Astrocyte (in vitro differentiated cells and primary cell): ENCODE data around the gene USP54. TPM values are rescaled to one million over a fixed set of nuclear protein-coding genes. Genes with fewer than 3 reads are reported as not detected.

Source experiments
- DNase-seq: peaks from one replicate; pipeline ENCODE4 v3.0.0-alpha.2; 2010; ENCODE audit warnings: low read depth
- FAIRE-seq: peaks from 2 replicates; lab custom pipeline; 2011; peaks lifted over from hg19 to GRCh38; lab: Jason Lieb, UNC
- H2AFZ ChIP-seq: 2 replicates; pipeline ENCODE4 v1.6.0; 2012; ENCODE audit warnings: low read depth, low read length, inconsistent platforms
- H3K27ac ChIP-seq: 2 replicates; pipeline ENCODE4 v1.5.1; 2011; ENCODE audit warnings: low read depth, low read length, inconsistent platforms
- H3K27me3 ChIP-seq: 2 replicates; pipeline ENCODE4 v1.6.0; 2011; ENCODE audit warnings: low read length, inconsistent platforms; ENCODE audit not compliant: insufficient read depth
- H3K36me3 ChIP-seq: 2 replicates; pipeline ENCODE4 v1.5.1; 2011; ENCODE audit warnings: low read length, inconsistent platforms; ENCODE audit not compliant: insufficient read depth
- H3K4me1 ChIP-seq: 2 replicates; pipeline ENCODE4 v1.5.1; 2011; ENCODE audit warnings: low read length, inconsistent platforms; ENCODE audit not compliant: insufficient read depth
- H3K4me2 ChIP-seq: 2 replicates; pipeline ENCODE4 v1.6.0; 2012; ENCODE audit warnings: low read length, inconsistent platforms
- H3K4me3 ChIP-seq: 2 replicates; pipeline ENCODE4 v1.5.1; 2011; ENCODE audit warnings: low read depth, mild to moderate bottlenecking, low read length, inconsistent platforms; ENCODE audit not compliant: insufficient read depth
- H3K79me2 ChIP-seq: 2 replicates; pipeline ENCODE4 v1.6.0; 2012; ENCODE audit warnings: mild to moderate bottlenecking, low read length, inconsistent platforms; ENCODE audit not compliant: insufficient read depth
- H3K9ac ChIP-seq: 2 replicates; pipeline ENCODE4 v1.6.0; 2012; ENCODE audit warnings: mild to moderate bottlenecking, low read length, inconsistent platforms
- H3K9me3 ChIP-seq: 2 replicates; pipeline ENCODE4 v1.5.1; 2012; ENCODE audit warnings: low read depth, mild to moderate bottlenecking, low read length, inconsistent platforms; ENCODE audit not compliant: insufficient read depth
- H4K20me1 ChIP-seq: 2 replicates; pipeline ENCODE4 v1.6.0; 2012; ENCODE audit warnings: low read length, inconsistent platforms; ENCODE audit not compliant: insufficient read depth
- H3K27ac Mint-ChIP-seq: one replicate; pipeline ENCODE4 v1.8.0; 2021; ENCODE audit warnings: mild to moderate bottlenecking, mixed read lengths; ENCODE audit not compliant: unreplicated experiment
- H3K27me3 Mint-ChIP-seq: one replicate; pipeline ENCODE4 v1.8.0; 2021; ENCODE audit warnings: low read depth, mixed read lengths; ENCODE audit not compliant: unreplicated experiment
- H3K36me3 Mint-ChIP-seq: one replicate; pipeline ENCODE4 v1.8.0; 2021; ENCODE audit warnings: low read depth, mixed read lengths; ENCODE audit not compliant: unreplicated experiment
- H3K4me1 Mint-ChIP-seq: one replicate; pipeline ENCODE4 v1.8.0; 2021; ENCODE audit warnings: low read depth, mixed read lengths; ENCODE audit not compliant: unreplicated experiment
- H3K4me3 Mint-ChIP-seq: one replicate; pipeline ENCODE4 v1.8.0; 2021; ENCODE audit warnings: mild to moderate bottlenecking, moderate library complexity, mixed read lengths; ENCODE audit not compliant: unreplicated experiment
- H3K9me3 Mint-ChIP-seq: one replicate; pipeline ENCODE4 v1.8.0; 2021; ENCODE audit warnings: mild to moderate bottlenecking, mixed read lengths; ENCODE audit not compliant: unreplicated experiment
- EZH2 ChIP-seq: IDR thresholded peaks from 2 replicates; pipeline ENCODE4 v1.6.1; 2012; ENCODE audit warnings: mild to moderate bottlenecking, low read length, inconsistent platforms; ENCODE audit not compliant: insufficient read depth
- total RNA-seq: library from RNA; stranded (reverse); gene quantifications from 2 replicates; pipeline ENCODE4 v1.2.1, GENCODE V29; 2021
- TF ChIP-seq, protein P1 (sequence below): IDR thresholded peaks from 2 replicates; pipeline ENCODE4 v1.5.1; 2011; ENCODE audit warnings: low read depth, mild to moderate bottlenecking, inconsistent platforms, low read length, moderate library complexity; ENCODE audit not compliant: insufficient read depth

The USP54 gene
- total RNA-seq, 1 donor from 2014 or later: 85.9 TPM

- TF ChIP-seq, protein P1, sequence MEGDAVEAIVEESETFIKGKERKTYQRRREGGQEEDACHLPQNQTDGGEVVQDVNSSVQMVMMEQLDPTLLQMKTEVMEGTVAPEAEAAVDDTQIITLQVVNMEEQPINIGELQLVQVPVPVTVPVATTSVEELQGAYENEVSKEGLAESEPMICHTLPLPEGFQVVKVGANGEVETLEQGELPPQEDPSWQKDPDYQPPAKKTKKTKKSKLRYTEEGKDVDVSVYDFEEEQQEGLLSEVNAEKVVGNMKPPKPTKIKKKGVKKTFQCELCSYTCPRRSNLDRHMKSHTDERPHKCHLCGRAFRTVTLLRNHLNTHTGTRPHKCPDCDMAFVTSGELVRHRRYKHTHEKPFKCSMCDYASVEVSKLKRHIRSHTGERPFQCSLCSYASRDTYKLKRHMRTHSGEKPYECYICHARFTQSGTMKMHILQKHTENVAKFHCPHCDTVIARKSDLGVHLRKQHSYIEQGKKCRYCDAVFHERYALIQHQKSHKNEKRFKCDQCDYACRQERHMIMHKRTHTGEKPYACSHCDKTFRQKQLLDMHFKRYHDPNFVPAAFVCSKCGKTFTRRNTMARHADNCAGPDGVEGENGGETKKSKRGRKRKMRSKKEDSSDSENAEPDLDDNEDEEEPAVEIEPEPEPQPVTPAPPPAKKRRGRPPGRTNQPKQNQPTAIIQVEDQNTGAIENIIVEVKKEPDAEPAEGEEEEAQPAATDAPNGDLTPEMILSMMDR: no peak
- TF ChIP-seq EZH2: no peak
- peaks cover 22% of the 10 kb centered on the region for H3K36me3 Mint-ChIP-seq
- Histone ChIP-seq H3K36me3 (peaks cover 39% of the 10 kb centered on the region), H3K4me1 (no peaks in the 10 kb centered on the region), H3K4me2 (no peak overlapping the region), H3K79me2 (no peaks in the 10 kb centered on the region), H3K27ac (no peak overlapping the region), H3K4me3 (no peak overlapping the region), H3K27me3 (no peaks in the 10 kb centered on the region), H3K9me3 (no peaks in the 10 kb centered on the region), H2AFZ (no peak overlapping the region), H4K20me1 (no peaks in the 10 kb centered on the region), H3K9ac (no peak overlapping the region)
- FAIRE-seq (no peak), DNase-seq (no peak)
- H3K4me3 Mint-ChIP-seq: no peak overlapping the region
- H3K9me3 Mint-ChIP-seq: no peaks in the 10 kb centered on the region
- peaks cover 6% of the 10 kb centered on the region for H3K4me1 Mint-ChIP-seq
- H3K27ac Mint-ChIP-seq: no peak overlapping the region
- H3K27me3 Mint-ChIP-seq: no peaks in the 10 kb centered on the region
These were observed 125.0 kb downstream of the USP54 start for GRCh38 chr10:73465978-73466726.

- Mint-ChIP-seq H3K27ac (no peak overlapping the region), H3K27me3 (no peaks in the 10 kb centered on the region), H3K4me3 (no peak overlapping the region), H3K9me3 (no peaks in the 10 kb centered on the region), H3K36me3 (peaks cover 16% of the 10 kb centered on the region), H3K4me1 (no peaks in the 10 kb centered on the region)
- H2AFZ ChIP-seq: no peak overlapping the region
- peaks cover 3% of the 10 kb centered on the region for H4K20me1 ChIP-seq
- H3K4me1 ChIP-seq: no peaks in the 10 kb centered on the region
- no peak overlapping the region for H3K4me3 ChIP-seq
- no peaks in the 10 kb centered on the region for H3K27me3 ChIP-seq
- H3K4me2 ChIP-seq: no peak overlapping the region
- DNase-seq: no peak
- no peaks in the 10 kb centered on the region for H3K79me2 ChIP-seq
- H3K27ac ChIP-seq: no peak overlapping the region
- H3K36me3 ChIP-seq: peaks cover 14% of the 10 kb centered on the region
- no peaks in the 10 kb centered on the region for H3K9me3 ChIP-seq
- no peak overlapping the region for H3K9ac ChIP-seq
- no peak for FAIRE-seq
- TF ChIP-seq, protein P1: no peak
- TF ChIP-seq EZH2: no peak
These were observed 130.2 kb downstream of the USP54 start for GRCh38 chr10:73460897-73461296.

GRCh38 chr10:73459683-73460314 is 131.3 kb downstream of the USP54 start:
- Mint-ChIP-seq H3K4me3 (no peak overlapping the region), H3K36me3 (peaks cover 13% of the 10 kb centered on the region), H3K9me3 (no peaks in the 10 kb centered on the region), H3K27me3 (no peaks in the 10 kb centered on the region), H3K4me1 (no peaks in the 10 kb centered on the region), H3K27ac (no peak overlapping the region)
- no peak overlapping the region for H3K9ac ChIP-seq
- no peak for TF ChIP-seq EZH2
- TF ChIP-seq, protein P1: no peak
- H3K4me2 ChIP-seq: no peak overlapping the region
- no peaks in the 10 kb centered on the region for H3K79me2 ChIP-seq
- DNase-seq: no peak
- no peak for FAIRE-seq
- peaks cover 5% of the 10 kb centered on the region for H3K36me3 ChIP-seq
- H3K4me1 ChIP-seq: no peaks in the 10 kb centered on the region
- H3K9me3 ChIP-seq: no peaks in the 10 kb centered on the region
- H2AFZ ChIP-seq: no peak overlapping the region
- H4K20me1 ChIP-seq: peaks cover 3% of the 10 kb centered on the region
- no peak overlapping the region for H3K27ac ChIP-seq
- H3K4me3 ChIP-seq: no peak overlapping the region
- no peaks in the 10 kb centered on the region for H3K27me3 ChIP-seq
